SU-DHL-6 (cell line): ENCODE data around the gene TPRA1.

Experiments used
- CTCF ChIP-seq: fragments of 200-600 bp; sonication (generic); IDR thresholded peaks from one replicate; pipeline ENCODE4 v1.5.1; 2017; ENCODE audit warnings: antibody characterized with exemption, mild to moderate bottlenecking, low read length, moderate library complexity; ENCODE audit not compliant: insufficient read depth, poor library complexity, severe bottlenecking
- EZH2phosphoT487 ChIP-seq: fragments of 200-600 bp; sonication (generic), shearing (Covaris generic); conservative IDR thresholded peaks from 2 replicates; pipeline ENCODE4 v1.6.1; 2018; ENCODE audit warnings: mild to moderate bottlenecking, antibody characterized with exemption, low read length, moderate library complexity, mixed read lengths

- no peak for TF ChIP-seq EZH2phosphoT487
- TF ChIP-seq CTCF = no peak
Observed at GRCh38 chr3:127597020-127597771, 6.7 kb upstream of the TPRA1 start.
